Stimulated activated CD4-positive, alpha-beta T cell treated with anti-CD3 and anti-CD28 coated beads, Interleukin-4, amount 100 ng/mL, for 24 hours (primary cell): ENCODE measurements around the gene ANK3.

Experiments
- DNase-seq: peaks from one replicate; pipeline ENCODE4 v3.0.0-alpha.2; 2020

ANK3 gene

GRCh38 chr10:60376221-60377041 is 13.2 kb downstream of the ANK3 start:
- DNase-seq: no peak

- DNase-seq: no peak
Measured at GRCh38 chr10:60375293-60376004, 14.2 kb downstream of the ANK3 start.

GRCh38 chr10:60374836-60375235 is 14.8 kb downstream of the ANK3 start:
- DNase-seq: no peak

- no peak for DNase-seq
Measured at GRCh38 chr10:60372436-60372835, 17.2 kb downstream of the ANK3 start.

GRCh38 chr10:60369547-60369930 is 20.1 kb downstream of the ANK3 start:
- DNase-seq: no peak

- no peak for DNase-seq
Measured at GRCh38 chr10:60368875-60369546, 20.7 kb downstream of the ANK3 start.

GRCh38 chr10:60367901-60368300 is 21.8 kb downstream of the ANK3 start:
- no peak for DNase-seq

- no peak for DNase-seq
Measured at GRCh38 chr10:60367431-60367830, 22.2 kb downstream of the ANK3 start.

GRCh38 chr10:60367024-60367423 is 22.7 kb downstream of the ANK3 start:
- no peak for DNase-seq

- no peak for DNase-seq
Measured at GRCh38 chr10:60363187-60363586, 26.5 kb downstream of the ANK3 start.

- no peak for DNase-seq
Measured at GRCh38 chr10:60362461-60362860, 27.2 kb downstream of the ANK3 start.

GRCh38 chr10:60359066-60359465 is 30.6 kb downstream of the ANK3 start:
- no peak for DNase-seq

- DNase-seq: no peak
Measured at GRCh38 chr10:60358282-60358681, 31.4 kb downstream of the ANK3 start.

GRCh38 chr10:60353519-60354258 is 36.0 kb downstream of the ANK3 start:
- no peak for DNase-seq

GRCh38 chr10:60352105-60352504 is 37.6 kb downstream of the ANK3 start:
- no peak for DNase-seq

GRCh38 chr10:60351191-60351853 is 38.4 kb downstream of the ANK3 start:
- no peak for DNase-seq

GRCh38 chr10:60350400-60350799 is 39.3 kb downstream of the ANK3 start:
- DNase-seq: no peak

GRCh38 chr10:60349426-60349825 is 40.2 kb downstream of the ANK3 start:
- no peak for DNase-seq

GRCh38 chr10:60348982-60349381 is 40.7 kb downstream of the ANK3 start:
- DNase-seq: no peak

GRCh38 chr10:60347270-60347669 is 42.4 kb downstream of the ANK3 start:
- DNase-seq: no peak

- DNase-seq: no peak
Measured at GRCh38 chr10:60346661-60347060, 43.0 kb downstream of the ANK3 start.

GRCh38 chr10:60343254-60343653 is 46.4 kb downstream of the ANK3 start:
- DNase-seq: no peak

GRCh38 chr10:60341969-60342368 is 47.7 kb downstream of the ANK3 start:
- no peak for DNase-seq
